HG02610 (cell line): Measurements from ENCODE around the gene CCDC18.
"Not testable (repeated sequence)": the region's sequence is repeated elsewhere in the genome, so short reads cannot be mapped to it uniquely, and the experiment has no call there.

Source experiments
- ATAC-seq: cut with Tn5 transposase; IDR thresholded peaks from one replicate; pipeline ENCODE4 v1.9.1; 2021; ENCODE audit warnings: mild to moderate bottlenecking, moderate library complexity; ENCODE audit not compliant: unreplicated experiment

CCDC18 gene

GRCh38 chr1:93223023-93223675 lies 42.6 kb downstream of the CCDC18 start:
- no peak for ATAC-seq

- ATAC-seq: no peak
Observed at GRCh38 chr1:93235261-93235660, 54.7 kb downstream of the CCDC18 start.

DNA sequence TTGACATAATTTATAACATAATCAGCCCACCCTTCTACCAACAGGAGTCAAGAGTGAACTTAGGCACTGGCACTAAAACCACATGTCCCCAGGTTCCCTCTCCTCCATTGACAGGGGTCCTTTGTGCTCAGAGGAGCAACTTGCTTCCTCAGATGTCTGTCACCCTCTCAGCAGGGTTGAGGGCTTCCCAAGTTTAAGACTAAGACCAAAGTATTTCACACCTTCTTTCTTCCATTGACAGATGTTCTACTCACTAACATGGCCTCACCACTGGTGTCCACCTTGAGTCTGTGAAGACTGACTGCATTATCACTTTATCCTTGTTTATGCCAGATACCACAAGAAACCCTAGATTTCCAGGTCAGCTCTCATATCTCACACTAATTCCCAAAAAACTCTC lies 56.5 kb downstream of the CCDC18 start:
- no peak for ATAC-seq

- no peak for ATAC-seq
Observed at GRCh38 chr1:93238425-93238824, 57.9 kb downstream of the CCDC18 start.

DNA sequence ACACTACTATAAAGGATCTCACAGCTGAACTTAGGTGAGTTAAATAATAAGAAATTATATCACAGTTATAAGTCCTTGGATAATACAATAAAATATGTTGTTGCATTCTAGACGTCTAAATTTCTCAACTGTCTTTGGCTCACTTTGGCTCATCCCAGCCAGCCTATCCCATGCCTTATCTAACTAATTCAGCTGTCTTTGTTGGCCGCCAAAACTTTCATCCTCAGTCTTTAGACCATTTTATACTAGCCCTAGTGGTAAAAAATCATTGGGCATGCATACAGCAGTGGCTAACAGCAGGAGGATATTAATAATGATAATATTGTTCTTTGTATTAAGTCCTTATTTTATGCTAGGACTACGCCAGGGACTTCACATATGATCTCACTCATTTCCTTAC lies 59.3 kb downstream of the CCDC18 start:
- ATAC-seq: no peak

DNA sequence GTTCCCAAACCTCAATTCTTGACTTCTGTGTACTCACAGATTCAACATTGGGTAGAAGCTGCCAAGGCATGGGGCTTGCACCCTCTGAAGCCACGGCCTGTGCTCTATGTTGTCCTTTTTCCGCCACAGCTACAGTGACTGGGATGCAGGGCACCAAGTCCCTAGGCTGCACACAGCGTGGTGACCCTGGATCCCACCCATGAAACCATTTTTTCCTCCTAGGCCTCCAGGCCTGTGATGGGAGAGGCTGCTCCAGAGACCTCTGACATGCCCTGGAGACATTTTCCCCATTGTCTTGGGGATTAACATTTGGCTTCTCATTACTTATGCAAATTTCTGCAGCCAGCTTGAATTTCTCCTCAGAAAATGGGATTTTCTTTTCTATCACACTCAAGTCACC lies 62.7 kb downstream of the CCDC18 start:
- not testable (repeated sequence) for ATAC-seq

DNA sequence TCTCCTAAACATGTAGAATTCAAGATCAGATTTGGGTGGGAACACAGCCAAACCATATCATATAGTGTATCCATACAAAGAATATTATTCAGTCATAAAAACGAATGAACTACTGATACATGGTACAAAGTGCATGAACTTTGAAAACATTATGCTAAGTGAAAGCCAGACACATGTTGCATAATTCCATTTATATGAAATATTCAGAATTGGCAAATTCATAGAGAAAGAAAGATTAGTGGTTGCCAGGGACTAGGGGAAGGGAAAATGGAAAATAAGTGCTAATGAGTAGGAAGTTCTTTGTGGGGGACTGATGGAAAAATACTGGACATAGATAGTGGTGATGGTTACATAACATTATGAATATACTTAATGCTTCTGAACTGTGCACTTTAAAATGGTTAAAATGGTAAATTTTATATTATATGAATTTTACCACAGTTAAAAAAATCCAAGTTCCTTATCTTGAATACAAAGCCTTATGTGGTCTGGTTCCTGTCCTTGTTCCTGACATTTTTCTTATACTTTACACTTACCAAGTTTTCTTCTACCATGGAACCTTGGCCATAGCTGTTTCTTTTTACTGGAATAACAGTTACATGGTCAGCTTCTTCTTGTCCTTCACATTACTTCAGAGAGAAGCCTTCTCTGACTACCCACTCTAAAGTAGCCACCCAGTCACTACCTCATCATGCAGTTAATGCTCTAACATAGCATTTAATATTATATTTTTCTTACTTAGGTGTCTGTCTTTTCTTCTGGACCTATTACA lies 64.0 kb downstream of the CCDC18 start:
- ATAC-seq: no peak

DNA sequence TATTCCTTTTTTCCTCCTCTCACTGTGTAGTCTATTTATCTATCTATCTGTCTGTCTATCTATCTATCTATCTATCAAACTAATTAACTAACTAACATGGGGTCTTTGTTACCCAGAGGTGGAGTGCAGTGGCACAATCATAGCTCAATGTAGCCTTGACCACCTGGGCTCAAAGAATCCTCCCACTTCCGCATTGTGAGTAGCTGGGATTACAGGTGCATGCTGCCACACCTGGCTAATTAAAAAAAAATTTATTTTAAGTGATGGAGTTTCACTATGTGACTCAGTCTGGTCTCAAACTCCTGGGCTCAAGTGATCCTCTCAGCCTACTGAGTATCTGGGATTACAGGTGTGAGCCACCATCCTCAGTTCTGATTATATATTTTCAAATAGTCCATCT lies 71.4 kb downstream of the CCDC18 start:
- no peak for ATAC-seq

DNA sequence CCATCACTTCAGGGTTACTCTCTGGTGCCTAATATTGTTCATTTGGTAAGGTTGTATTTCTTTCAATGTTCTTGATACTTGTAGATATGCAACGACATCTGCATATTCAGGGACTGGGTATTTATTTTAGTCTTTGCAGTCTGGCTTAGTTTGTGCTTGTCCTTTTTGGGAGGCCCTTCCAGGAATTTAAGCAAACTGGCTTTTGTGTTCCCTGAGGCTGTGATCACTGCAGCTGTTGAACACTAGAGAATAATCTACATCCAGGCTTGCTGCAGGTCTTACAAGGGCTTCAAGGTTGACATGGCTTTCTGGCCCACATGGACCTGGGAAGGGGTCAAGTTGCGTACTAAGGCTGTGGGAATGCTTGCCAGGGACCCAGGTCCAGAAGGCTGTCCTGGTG lies 72.1 kb downstream of the CCDC18 start:
- no peak for ATAC-seq

DNA sequence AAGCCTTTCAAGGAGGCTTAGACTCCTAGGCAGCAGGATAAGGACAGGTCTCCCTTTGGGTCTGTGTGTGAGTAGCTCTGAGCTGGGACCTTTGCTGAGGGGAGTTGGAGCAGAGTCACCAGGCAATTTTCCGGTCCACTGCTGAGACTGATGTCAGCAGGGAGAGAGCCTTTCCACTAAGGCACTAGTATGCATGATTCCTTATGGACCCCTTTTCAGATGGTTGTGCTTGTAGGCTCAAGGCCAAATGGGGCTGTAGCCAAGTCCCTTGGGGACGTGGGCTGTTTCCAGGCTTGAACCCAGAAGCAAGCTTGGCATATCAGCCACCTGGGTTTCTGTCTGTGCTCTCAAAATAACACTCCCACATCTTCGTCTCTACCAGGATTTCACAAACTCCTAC lies 73.0 kb downstream of the CCDC18 start:
- ATAC-seq: no peak

GRCh38 chr1:93255222-93256079 lies 74.9 kb downstream of the CCDC18 start:
- ATAC-seq: no peak

DNA sequence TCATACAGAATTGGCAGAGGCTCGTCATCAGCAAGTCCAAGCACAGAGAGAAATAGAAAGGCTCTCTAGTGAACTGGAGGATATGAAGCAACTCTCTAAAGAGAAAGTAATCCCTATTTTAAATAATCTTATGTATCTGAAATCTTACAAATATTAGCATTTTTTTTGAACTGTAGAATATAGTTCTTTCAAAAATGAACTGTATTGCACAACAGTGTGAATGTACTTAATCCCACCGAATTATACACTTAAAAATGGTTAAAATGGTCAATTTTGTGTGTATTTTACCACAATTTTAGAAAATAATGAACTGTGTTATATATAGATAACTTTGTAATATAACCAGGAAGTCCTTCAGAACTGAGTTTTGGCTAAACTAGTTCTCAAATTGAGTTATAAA lies 75.9 kb downstream of the CCDC18 start:
- no peak for ATAC-seq

DNA sequence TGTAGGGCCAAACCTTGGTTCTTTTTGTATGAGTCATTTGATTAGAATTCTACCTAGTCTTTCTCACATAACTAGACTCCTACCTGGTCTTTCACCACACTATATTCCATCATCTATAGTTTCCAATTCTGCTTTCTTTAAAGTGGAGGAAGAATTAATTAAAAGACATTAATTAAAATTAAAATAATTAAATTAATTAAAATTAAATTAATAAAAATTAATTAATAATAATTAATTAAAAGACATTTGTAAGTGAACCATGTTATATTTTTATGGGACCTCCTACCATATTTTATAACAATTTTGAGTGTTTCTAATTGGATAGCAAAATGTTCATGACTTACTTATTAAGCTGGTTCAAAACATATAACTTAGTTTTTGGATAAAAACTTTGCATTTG lies 77.4 kb downstream of the CCDC18 start:
- no peak for ATAC-seq

DNA sequence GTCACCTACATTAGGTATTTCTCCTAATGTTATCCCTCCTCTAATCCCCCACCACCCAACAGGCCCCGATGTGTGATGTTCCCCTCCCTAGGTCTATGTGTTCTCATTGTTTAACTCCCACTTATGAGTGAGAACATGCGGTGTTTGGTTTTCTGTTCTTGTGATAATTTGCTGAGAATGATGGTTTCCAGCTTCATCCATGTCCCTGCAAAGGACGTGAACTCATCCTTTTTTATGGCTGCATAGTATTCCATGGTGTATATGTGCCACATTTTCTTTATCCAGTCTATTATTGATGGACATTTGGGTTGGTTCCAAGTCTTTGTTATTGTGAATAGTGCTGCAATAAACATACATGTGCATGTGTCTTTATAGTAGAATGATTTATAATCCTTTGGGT lies 80.2 kb downstream of the CCDC18 start:
- not testable (repeated sequence) for ATAC-seq

GRCh38 chr1:93262645-93263044 lies 82.1 kb downstream of the CCDC18 start:
- ATAC-seq: no peak

GRCh38 chr1:93268888-93269287 lies 88.4 kb downstream of the CCDC18 start:
- not testable (repeated sequence) for ATAC-seq

GRCh38 chr1:93275262-93275633 lies 94.7 kb downstream of the CCDC18 start:
- ATAC-seq: not testable (repeated sequence)

GRCh38 chr1:93275634-93276295 lies 95.2 kb downstream of the CCDC18 start:
- ATAC-seq: no peak

- not testable (repeated sequence) for ATAC-seq
Observed at GRCh38 chr1:93277530-93277929, 97.0 kb downstream of the CCDC18 start.

- no peak for ATAC-seq
Observed at GRCh38 chr1:93283496-93283895, 103.0 kb downstream of the CCDC18 start.

DNA sequence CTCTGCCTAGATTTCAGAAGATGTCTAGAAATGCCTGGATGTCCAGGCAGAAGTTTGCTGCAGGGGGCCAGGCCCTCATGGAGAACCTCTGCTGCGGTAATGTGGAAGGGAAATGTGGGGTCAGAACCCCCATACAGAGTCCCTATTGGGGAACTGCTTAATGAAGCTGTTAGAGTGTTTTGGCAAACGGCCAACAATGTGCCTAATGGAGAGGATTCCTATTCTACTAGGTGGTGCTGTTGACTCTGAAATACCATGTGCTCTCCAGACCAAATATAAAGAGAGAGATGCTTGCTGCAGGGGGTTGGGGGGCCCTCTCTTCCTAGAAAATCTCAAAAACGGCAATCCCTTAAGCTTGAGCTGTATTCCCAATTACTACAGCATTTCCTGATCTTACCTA lies 108.0 kb downstream of the CCDC18 start:
- ATAC-seq: no peak
